Smooth muscle cell (in vitro differentiated cells): ENCODE results near the gene BANP. TPM values are rescaled to one million over a fixed set of nuclear protein-coding genes. Genes with fewer than 3 reads are reported as not detected.
"Not testable (repeated sequence)": the region's sequence is repeated elsewhere in the genome, so short reads cannot be mapped to it uniquely, and the experiment has no call there.

Experiments used
- DNase-seq: peaks from one replicate; lab custom pipeline; 2025; ENCODE audit not compliant: unreplicated experiment; lab: John Stamatoyannopoulos, UW
- H2AFZ ChIP-seq: fragments of 200-600 bp; sonication (generic); 2 replicates; pipeline ENCODE4 v1.6.0; 2016; ENCODE audit warnings: antibody characterized with exemption, low read depth, mild to moderate bottlenecking
- H3F3A ChIP-seq: fragments of 200-600 bp; sonication (generic); 2 replicates; pipeline ENCODE4 v1.6.0; 2017; ENCODE audit warnings: antibody characterized with exemption, low read depth
- H3K27ac ChIP-seq: fragments of 200-600 bp; sonication (generic); 2 replicates; pipeline ENCODE4 v1.5.1; 2016; ENCODE audit warnings: low read depth, mild to moderate bottlenecking
- H3K27me3 ChIP-seq: fragments of 200-600 bp; sonication (generic); 2 replicates; pipeline ENCODE4 v1.6.1; 2016; ENCODE audit warnings: low read depth, mild to moderate bottlenecking
- H3K36me3 ChIP-seq: fragments of 200-600 bp; sonication (generic); 2 replicates; pipeline ENCODE4 v1.5.1; 2016; ENCODE audit warnings: low read depth
- H3K4me1 ChIP-seq: fragments of 200-600 bp; sonication (generic); 2 replicates; pipeline ENCODE4 v1.5.1; 2016; ENCODE audit warnings: low read depth
- H3K4me2 ChIP-seq: fragments of 200-600 bp; sonication (generic); 2 replicates; pipeline ENCODE4 v1.6.0; 2016; ENCODE audit warnings: mild to moderate bottlenecking
- H3K4me3 ChIP-seq: fragments of 200-600 bp; sonication (generic); 2 replicates; pipeline ENCODE4 v1.5.1; 2016; ENCODE audit warnings: mild to moderate bottlenecking
- H3K79me2 ChIP-seq: fragments of 200-600 bp; sonication (generic); 2 replicates; pipeline ENCODE4 v1.6.0; 2016; ENCODE audit warnings: low read depth, mild to moderate bottlenecking
- H3K9ac ChIP-seq: fragments of 200-600 bp; sonication (generic); 2 replicates; pipeline ENCODE4 v1.6.0; 2016; ENCODE audit warnings: low read depth
- H3K9me3 ChIP-seq: fragments of 200-600 bp; sonication (generic); replicated peaks from 2 replicates; pipeline ENCODE4 v1.5.1; 2016; ENCODE audit warnings: low read depth
- H4K20me1 ChIP-seq: fragments of 200-600 bp; sonication (generic); 2 replicates; pipeline ENCODE4 v1.6.0; 2016; ENCODE audit warnings: low read depth
- CTCF ChIP-seq: fragments of 200-600 bp; sonication (generic); IDR thresholded peaks from 2 replicates; pipeline ENCODE4 v1.5.1; 2017; ENCODE audit warnings: borderline replicate concordance, mild to moderate bottlenecking, antibody characterized with exemption; ENCODE audit not compliant: insufficient read depth, poor library complexity, severe bottlenecking
- WGBS: methylation state at CpG from one replicate; pipeline ENCODE4 v1.1.7; 2016; ENCODE audit warnings: low lambda C conversion rate; 5-methylcytosine and 5-hydroxymethylcytosine counted together
- polyA plus RNA-seq: library from polyadenylated mRNA; unstranded; fragments of >200 nt; fragmentation: Nextera tagmentation; extraction: Ambion mirVana; gene quantifications from 2 replicates; pipeline ENCODE4 v1.2.1, GENCODE V29; 2016
- total RNA-seq: library from RNA; depleted of rRNA; stranded (reverse); fragments of >200 nt; gene quantifications from 2 replicates; pipeline ENCODE4 v1.2.3, GENCODE V29; 2014

BANP gene
- total and polyA plus RNA-seq, 2 experiments from 2014 or later: 11.5 to 19.5 TPM

GRCh38 chr16:88049561-88050545, 98.6 kb downstream of the BANP start:
- no peak overlapping the region for H3K4me2 ChIP-seq
- no peaks in the 10 kb centered on the region for H3K27me3 ChIP-seq
- H3K27ac ChIP-seq: no peak overlapping the region
- H3F3A ChIP-seq: no peaks in the 10 kb centered on the region
- no peak overlapping the region for H3K4me3 ChIP-seq
- H3K4me1 ChIP-seq: no peaks in the 10 kb centered on the region
- no peaks in the 10 kb centered on the region for H3K9me3 ChIP-seq
- H4K20me1 ChIP-seq: no peaks in the 10 kb centered on the region
- no peak for TF ChIP-seq CTCF
- no peak overlapping the region for H2AFZ ChIP-seq
- WGBS: 73% methylated on average over 25 of the region's 25 CpGs
- H3K79me2 ChIP-seq: no peaks in the 10 kb centered on the region
- no peaks in the 10 kb centered on the region for H3K36me3 ChIP-seq
- DNase-seq: no peak
- no peak overlapping the region for H3K9ac ChIP-seq

- no peaks in the 10 kb centered on the region for H3F3A ChIP-seq
- no peaks in the 10 kb centered on the region for H3K9me3 ChIP-seq
- no peak for DNase-seq
- TF ChIP-seq CTCF: no peak
- WGBS: 97% methylated on average over 22 of the region's 22 CpGs
- H3K79me2 ChIP-seq: no peaks in the 10 kb centered on the region
- no peak overlapping the region for H3K27ac ChIP-seq
- H4K20me1 ChIP-seq: peaks cover 3% of the 10 kb centered on the region
- no peaks in the 10 kb centered on the region for H3K36me3 ChIP-seq
- H3K27me3 ChIP-seq: no peaks in the 10 kb centered on the region
- H3K4me3 ChIP-seq: no peak overlapping the region
- H3K4me2 ChIP-seq: no peak overlapping the region
- no peak overlapping the region for H3K9ac ChIP-seq
- H3K4me1 ChIP-seq: no peaks in the 10 kb centered on the region
- H2AFZ ChIP-seq: no peak overlapping the region
Observed at GRCh38 chr16:88050952-88051660, 99.9 kb downstream of the BANP start.

GRCh38 chr16:88052661-88053060, 101.4 kb downstream of the BANP start:
- Histone ChIP-seq H3K36me3 (no peaks in the 10 kb centered on the region), H3K79me2 (no peaks in the 10 kb centered on the region), H3K4me2 (no peak overlapping the region), H2AFZ (no peak overlapping the region), H3K4me3 (no peak overlapping the region), H3K9ac (no peak overlapping the region), H3K9me3 (no peaks in the 10 kb centered on the region), H4K20me1 (peaks cover 3% of the 10 kb centered on the region), H3K27me3 (no peaks in the 10 kb centered on the region), H3F3A (no peaks in the 10 kb centered on the region), H3K4me1 (no peaks in the 10 kb centered on the region), H3K27ac (no peak overlapping the region)
- no peak for DNase-seq
- no peak for TF ChIP-seq CTCF
- 94% methylated on average over 2 of the region's 2 CpGs for WGBS

GRCh38 chr16:88053479-88053878, 102.2 kb downstream of the BANP start:
- DNase-seq, H2AFZ ChIP-seq, H3K4me3 ChIP-seq, H3K27me3 ChIP-seq, H3K4me1 ChIP-seq, H3K4me2 ChIP-seq, H4K20me1 ChIP-seq, H3K79me2 ChIP-seq, H3K27ac ChIP-seq, H3K36me3 ChIP-seq, H3F3A ChIP-seq, H3K9ac ChIP-seq, H3K9me3 ChIP-seq: not testable (repeated sequence)
- 100% methylated on average over 1 of the region's 1 CpG for WGBS
